ENCODE measurements around the gene L1TD1. TPM values are rescaled to one million over a fixed set of nuclear protein-coding genes. Genes with fewer than 3 reads are reported as not detected.
"Not testable (repeated sequence)": the region's sequence is repeated elsewhere in the genome, so short reads cannot be mapped to it uniquely, and the experiment has no call there.

The L1TD1 gene
- polyA plus RNA-seq, 1 donor from 2014 or later: not detected

- H3K36me3 ChIP-seq (ENCODE audit: insufficient read depth, low read length); H3K9me2 ChIP-seq (ENCODE audit: insufficient read depth, low read length); H3F3A ChIP-seq (ENCODE audit: insufficient read depth, low read length, poor library complexity, severe bottlenecking); H3K27me3 ChIP-seq (ENCODE audit: insufficient read depth, low read depth, low read length); H2AFZ ChIP-seq (ENCODE audit: low read depth, low read length); H3K9ac ChIP-seq (ENCODE audit: low read length); H3K9me3 ChIP-seq (ENCODE audit: low read length); H3K4me3 ChIP-seq (ENCODE audit: low read length); H3K79me2 ChIP-seq (replicated peaks; ENCODE audit: insufficient read depth, low read length); H3K27ac ChIP-seq (ENCODE audit: low read length); H4K20me1 ChIP-seq (ENCODE audit: insufficient read depth); H3K4me2 ChIP-seq (ENCODE audit: low read length): not testable (repeated sequence)
Observed at GRCh38 chr1:62183164-62184020, 11.3 kb upstream of the L1TD1 start.

- Histone ChIP-seq H3F3A (ENCODE audit: insufficient read depth, low read length, poor library complexity, severe bottlenecking) (no peaks in the 10 kb centered on the region), H3K9me3 (ENCODE audit: low read length) (no peaks in the 10 kb centered on the region), H3K9me2 (ENCODE audit: insufficient read depth, low read length) (no peaks in the 10 kb centered on the region), H3K79me2 (replicated peaks; ENCODE audit: insufficient read depth, low read length) (no peaks in the 10 kb centered on the region), H3K4me2 (ENCODE audit: low read length) (no peak overlapping the region), H3K9ac (ENCODE audit: low read length) (no peak overlapping the region), H4K20me1 (ENCODE audit: insufficient read depth) (no peaks in the 10 kb centered on the region), H2AFZ (ENCODE audit: low read depth, low read length) (no peak overlapping the region), H3K36me3 (ENCODE audit: insufficient read depth, low read length) (no peaks in the 10 kb centered on the region), H3K27me3 (ENCODE audit: insufficient read depth, low read depth, low read length) (no peaks in the 10 kb centered on the region), H3K4me3 (ENCODE audit: low read length) (no peak overlapping the region), H3K27ac (ENCODE audit: low read length) (no peak overlapping the region)
- TF ChIP-seq EP300 (conservative IDR thresholded peaks at IDR 0.05; ENCODE audit: poor library complexity, severe bottlenecking) (no peak), CTCF (IDR thresholded peaks at IDR 0.05; ENCODE audit: poor library complexity, severe bottlenecking) (no peak), EZH2 (IDR thresholded peaks at IDR 0.05; ENCODE audit: borderline replicate concordance, insufficient read depth, low read length, poor library complexity, severe bottlenecking) (no peak), REST (IDR thresholded peaks at IDR 0.05; ENCODE audit: borderline replicate concordance) (no peak), SMC3 (conservative IDR thresholded peaks at IDR 0.05; ENCODE audit: poor library complexity) (no peak), TAF1 (IDR thresholded peaks at IDR 0.05; ENCODE audit: low read depth) (no peak), POLR2AphosphoS5 (IDR thresholded peaks at IDR 0.05) (no peak), RAD21 (conservative IDR thresholded peaks at IDR 0.05) (no peak), MXI1 (conservative IDR thresholded peaks at IDR 0.05; ENCODE audit: poor library complexity, severe bottlenecking) (no peak)
Observed at GRCh38 chr1:62184336-62184735, 10.3 kb upstream of the L1TD1 start.

GRCh38 chr1:62185233-62185632, 9.4 kb upstream of the L1TD1 start:
- H3F3A ChIP-seq (ENCODE audit: insufficient read depth, low read length, poor library complexity, severe bottlenecking); H3K36me3 ChIP-seq (ENCODE audit: insufficient read depth, low read length); H3K9me3 ChIP-seq (ENCODE audit: low read length); H3K79me2 ChIP-seq (replicated peaks; ENCODE audit: insufficient read depth, low read length); H3K9me2 ChIP-seq (ENCODE audit: insufficient read depth, low read length); H3K9ac ChIP-seq (ENCODE audit: low read length); H4K20me1 ChIP-seq (ENCODE audit: insufficient read depth); H3K4me2 ChIP-seq (ENCODE audit: low read length); H3K27me3 ChIP-seq (ENCODE audit: insufficient read depth, low read depth, low read length); H2AFZ ChIP-seq (ENCODE audit: low read depth, low read length); H3K27ac ChIP-seq (ENCODE audit: low read length); H3K4me3 ChIP-seq (ENCODE audit: low read length): not testable (repeated sequence)

Data from neural cell (in vitro differentiated cells).